Keratinocyte (primary cell): ENCODE data around the gene CGNL1.

ENCODE experiments used
- EZH2 ChIP-seq: IDR thresholded peaks from one replicate; pipeline ENCODE4 v1.6.1; 2012; ENCODE audit warnings: inconsistent platforms, mild to moderate bottlenecking, low read length, moderate library complexity
- TF ChIP-seq, protein P1 (sequence below), 3 experiments: IDR thresholded peaks in 1 of 3; conservative IDR thresholded peaks in 1 of 3; optimal IDR thresholded peaks in 1 of 3; 2 replicates in 2 of 3; 3 replicates in 1 of 3; pipeline versions ENCODE3 to v1.5.1; 2011; ENCODE audit warnings: low read length in 3 of 3, mild to moderate bottlenecking in 3 of 3, moderate library complexity in 2 of 3, control low read depth in 1 of 3, inconsistent platforms in 1 of 3; ENCODE audit not compliant: insufficient read depth in 2 of 3; ENCODE audit errors: extremely low read depth in 1 of 3

DNA sequence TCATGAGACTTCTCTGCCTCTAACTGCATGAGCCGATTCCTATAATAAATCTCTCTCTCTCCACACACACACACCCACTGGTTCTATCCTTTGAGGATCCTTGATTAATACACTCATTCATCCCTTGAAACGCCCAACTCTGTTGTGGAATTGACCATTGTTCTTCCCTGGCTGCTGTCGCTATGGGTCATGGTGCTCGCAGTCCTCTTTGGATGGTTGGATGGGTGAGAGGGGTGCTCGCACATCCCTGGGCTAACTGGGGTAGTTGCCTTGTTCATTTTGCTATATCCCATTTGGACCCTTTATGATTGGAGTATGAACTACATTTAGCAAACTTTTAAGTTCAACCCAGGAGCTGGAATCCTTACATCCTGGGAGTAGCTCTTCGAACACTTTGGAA is 181.5 kb downstream of the CGNL1 start:
- TF ChIP-seq, protein P1, sequence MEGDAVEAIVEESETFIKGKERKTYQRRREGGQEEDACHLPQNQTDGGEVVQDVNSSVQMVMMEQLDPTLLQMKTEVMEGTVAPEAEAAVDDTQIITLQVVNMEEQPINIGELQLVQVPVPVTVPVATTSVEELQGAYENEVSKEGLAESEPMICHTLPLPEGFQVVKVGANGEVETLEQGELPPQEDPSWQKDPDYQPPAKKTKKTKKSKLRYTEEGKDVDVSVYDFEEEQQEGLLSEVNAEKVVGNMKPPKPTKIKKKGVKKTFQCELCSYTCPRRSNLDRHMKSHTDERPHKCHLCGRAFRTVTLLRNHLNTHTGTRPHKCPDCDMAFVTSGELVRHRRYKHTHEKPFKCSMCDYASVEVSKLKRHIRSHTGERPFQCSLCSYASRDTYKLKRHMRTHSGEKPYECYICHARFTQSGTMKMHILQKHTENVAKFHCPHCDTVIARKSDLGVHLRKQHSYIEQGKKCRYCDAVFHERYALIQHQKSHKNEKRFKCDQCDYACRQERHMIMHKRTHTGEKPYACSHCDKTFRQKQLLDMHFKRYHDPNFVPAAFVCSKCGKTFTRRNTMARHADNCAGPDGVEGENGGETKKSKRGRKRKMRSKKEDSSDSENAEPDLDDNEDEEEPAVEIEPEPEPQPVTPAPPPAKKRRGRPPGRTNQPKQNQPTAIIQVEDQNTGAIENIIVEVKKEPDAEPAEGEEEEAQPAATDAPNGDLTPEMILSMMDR (optimal IDR thresholded peaks at IDR 0.05 in 1 of 3, IDR thresholded peaks at IDR 0.05 in 1 of 3, conservative IDR thresholded peaks at IDR 0.05 in 1 of 3; ENCODE audit: extremely low read depth in 1 of 3, insufficient read depth in 2 of 3, low read length in 3 of 3) = no peak
- TF ChIP-seq EZH2 = no peak
